Hematopoietic multipotent progenitor cell treated with erythropoietin and hydrocortisone succinate and interleukin-3 and kit ligand, for 15 days (in vitro differentiated cells): ENCODE results near the gene SMARCA1.

Experiments used
- DNase-seq: peaks from one replicate; pipeline ENCODE4 v3.0.0-alpha.2; 2015; ENCODE audit warnings: low spot score

Gene SMARCA1

DNA sequence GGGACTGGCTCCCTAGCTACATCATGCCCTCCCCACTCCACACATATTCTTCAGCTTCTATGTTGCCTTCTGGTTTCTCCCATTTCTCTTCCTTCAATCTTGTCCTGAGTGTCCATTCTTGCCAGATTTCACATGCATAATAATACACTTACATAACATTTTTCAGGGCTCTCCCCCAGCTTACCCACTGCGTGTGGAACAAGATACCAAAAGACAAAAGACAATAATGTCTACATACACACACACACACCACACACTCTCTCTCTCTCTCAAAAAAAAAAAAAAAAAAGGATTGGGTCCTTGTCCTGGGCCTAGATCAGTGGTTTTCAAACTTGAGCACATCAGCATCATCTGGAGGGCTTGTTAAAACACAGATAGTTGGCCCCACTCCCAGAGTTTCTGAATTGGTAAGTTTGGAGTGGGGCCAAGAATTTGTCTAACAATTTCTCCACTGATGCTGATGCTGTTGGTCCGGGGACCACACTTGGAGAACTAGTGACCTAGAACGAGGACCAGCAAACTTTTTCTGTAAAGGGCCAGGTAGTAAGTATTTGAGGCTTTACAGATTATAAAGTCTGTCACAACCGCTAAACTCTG, 6.5 kb upstream of the SMARCA1 start:
- no peak for DNase-seq

DNA sequence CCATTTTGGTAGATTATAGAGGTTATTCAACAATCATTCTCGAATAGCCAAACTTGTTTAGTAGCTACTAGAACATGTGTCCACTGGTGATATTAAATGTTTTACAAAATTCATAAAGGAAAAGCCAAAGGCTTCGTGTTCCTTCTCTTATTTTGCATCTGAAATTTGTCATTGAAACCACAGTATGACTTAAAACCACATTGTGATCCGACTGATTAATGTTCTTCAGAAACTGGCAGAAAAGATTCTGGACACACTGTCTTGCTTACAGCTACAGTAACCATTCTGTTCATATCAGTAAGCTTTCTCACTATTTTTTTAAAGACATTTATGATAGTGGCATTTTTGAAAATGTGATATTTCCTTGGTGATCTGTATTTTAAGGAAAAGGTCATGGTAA, 2.6 kb upstream of the SMARCA1 start:
- no peak for DNase-seq

DNA sequence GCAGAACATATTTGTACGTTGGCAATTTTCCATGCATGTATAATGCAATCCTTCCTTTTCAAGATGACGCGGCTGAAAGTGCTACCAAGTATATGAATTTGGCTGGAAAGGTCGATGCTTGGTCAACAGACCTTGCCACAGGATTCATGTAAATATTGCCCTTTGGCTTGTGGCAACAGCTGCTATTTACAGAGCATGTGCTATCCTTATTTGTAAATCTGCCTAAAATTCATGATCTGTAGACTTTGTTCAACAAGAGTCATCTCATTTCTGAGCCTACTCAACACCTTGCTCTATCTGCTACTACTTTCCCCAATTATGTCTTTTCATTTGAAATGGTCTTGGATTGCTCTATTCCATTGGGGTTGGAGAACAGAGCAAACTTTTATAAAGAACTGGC, 1.9 kb upstream of the SMARCA1 start:
- no peak for DNase-seq

DNA sequence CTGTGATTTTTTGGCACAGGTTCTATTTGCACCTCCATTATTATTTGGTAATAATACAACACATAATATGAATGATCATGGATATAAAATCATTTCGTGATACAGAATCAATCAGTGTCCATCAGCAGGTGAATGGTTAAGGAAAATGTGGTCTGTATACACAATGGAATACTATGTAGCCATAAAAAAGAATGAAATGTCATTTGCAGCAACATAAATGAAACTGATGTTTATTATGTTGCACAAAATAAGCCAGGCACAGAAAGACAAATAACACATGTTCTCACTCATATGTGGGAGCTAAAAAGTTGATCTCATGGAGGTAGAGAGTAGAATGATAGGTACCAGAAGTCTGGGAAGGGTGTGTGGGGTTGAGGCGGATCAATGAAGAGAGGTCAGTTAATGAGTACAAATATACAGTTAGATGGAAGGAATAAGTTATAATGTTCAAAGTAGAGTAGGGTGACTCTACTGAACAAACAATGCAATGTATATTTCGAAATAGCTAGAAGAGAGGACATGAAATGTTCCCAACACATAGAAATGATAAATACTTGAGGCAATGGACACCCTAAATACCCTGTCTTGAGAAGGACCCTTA, 1.1 kb upstream of the SMARCA1 start:
- no peak for DNase-seq

DNA sequence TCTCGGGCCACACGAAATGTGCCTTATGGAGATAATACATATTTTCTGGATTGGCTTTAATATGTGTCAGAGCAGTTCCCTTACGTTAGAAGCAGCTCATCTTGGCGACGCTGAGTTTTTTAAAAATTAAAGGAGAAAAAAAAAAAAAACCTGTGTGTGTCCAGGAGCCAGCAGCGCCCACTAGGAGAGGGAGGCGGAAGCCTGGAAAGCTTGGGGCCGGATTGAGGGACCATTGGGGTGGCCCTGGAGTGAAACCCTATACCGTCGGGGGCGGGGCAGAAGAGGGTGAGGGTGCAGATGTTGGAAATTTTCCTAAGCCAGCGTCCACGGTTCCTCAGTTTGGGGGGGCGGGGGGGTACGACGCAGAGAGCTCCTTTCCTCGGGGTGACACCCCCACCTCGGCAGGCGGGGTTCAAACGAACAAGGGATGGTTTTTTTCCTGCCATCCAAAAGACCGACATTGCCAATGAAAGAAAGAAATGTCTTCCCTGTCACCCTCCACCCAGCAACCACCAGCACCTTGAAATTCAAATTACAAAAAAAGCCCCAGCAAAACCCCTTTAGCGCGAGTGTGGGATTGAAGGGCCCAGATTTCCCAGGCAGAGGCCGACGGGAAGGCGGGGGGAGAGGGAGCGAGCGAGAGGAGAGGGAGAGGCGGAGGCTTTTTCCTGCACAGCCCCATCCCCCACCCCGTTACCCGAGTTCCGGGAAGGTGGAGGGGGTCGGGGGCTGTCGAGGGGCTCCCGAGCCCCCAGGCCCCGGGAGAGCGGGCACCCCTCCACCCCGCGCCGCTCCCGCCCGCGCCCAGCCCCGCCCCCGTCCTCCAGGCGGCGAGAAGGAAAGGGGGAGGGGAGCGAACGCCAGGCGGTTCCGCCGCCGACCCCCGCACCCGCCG, 859 bp downstream of the SMARCA1 start:
- DNase-seq, result no peak

DNA sequence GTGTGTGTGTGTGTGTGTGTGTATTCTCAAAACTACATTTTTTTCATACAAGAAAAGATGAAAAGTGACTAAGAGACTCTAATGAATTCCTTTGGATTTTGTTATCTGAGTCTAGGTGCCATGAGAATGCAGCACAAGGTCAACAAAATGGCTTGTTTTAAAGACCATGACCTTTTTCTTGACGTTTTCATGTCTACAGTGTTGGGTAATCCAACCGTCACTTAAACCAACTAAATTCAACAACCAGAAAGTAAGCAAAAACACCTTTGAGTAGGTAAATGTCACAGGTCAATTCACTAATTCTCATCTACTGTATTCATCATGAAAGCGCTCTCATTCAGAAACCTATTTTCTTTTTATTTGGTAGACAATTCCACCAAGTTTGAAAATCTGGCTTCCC, 3.1 kb downstream of the SMARCA1 start:
- DNase-seq, result no peak

DNA sequence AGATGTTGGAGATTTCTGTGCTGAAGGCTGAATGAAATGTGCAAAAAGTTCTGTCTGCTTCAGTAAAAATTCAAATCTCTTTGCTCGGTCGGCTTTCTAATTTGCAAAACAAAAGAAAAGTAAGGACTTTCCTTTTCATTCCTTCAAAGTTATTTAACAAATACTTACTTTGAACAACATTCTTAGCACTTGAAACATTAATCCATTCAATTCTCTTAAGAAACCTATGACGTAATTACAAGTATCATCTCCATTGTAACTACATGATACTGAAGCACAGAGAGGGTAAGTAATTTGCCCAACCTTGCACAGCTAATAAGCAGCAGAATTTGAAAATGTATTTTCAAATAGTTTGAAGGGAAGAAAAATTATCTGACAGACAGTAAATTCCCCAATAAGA, 6.9 kb downstream of the SMARCA1 start:
- no peak for DNase-seq

DNA sequence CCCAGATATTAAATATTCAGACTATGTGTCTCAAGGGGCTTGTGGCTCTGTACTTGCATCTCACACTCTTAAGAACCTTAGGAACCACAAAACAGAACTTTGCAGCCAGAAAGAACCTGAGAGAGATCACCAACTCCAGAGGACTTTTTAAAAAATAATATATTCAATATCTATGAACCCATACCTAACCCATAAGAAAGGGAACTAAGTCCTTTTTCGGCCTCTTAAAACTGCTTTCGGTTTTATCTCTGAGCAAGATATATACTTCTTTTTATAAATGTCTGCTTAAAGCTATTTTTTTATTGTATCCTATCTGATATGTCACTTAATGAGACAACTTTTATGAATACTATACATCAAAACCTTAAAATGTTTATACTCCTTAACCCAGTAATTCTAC, 10.9 kb downstream of the SMARCA1 start:
- DNase-seq, result no peak

DNA sequence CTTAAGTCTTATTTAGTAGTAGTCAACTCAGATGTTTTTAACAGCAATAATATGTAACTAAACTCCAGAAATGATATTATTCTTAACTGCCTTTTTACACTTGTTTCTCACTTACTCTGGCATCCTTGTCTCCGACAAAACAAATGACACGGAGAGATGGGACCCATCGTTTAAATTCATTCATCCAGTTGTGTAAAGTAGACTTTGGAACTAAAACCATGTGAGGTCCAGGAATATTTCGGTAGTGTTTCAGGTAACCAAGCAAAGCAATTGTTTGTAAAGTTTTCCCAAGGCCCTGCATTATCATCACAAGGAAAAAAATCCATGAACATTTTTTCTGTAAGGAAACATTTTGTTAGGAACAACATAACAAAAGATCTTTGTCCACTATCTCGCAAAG, 11.6 kb downstream of the SMARCA1 start:
- DNase-seq, result no peak

DNA sequence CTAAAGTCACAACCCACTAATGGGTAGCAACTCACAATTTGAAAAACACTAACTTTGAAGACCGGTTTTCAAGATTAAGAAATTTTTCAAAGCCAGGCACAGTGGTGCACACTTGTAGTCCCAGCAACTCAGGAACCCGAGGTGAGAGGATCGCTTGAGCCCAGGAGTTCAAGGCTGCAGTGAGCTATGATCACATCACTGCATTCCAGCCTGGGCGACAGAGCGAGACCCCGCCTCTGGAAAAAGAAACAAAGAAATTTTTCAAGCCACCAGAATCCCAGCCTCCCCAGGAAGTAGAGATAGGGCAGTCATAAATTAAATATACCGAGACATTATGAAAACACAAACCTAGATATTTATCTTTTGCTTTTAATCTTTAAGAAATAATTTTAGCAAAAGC, 13.0 kb downstream of the SMARCA1 start:
- DNase-seq, result no peak

DNA sequence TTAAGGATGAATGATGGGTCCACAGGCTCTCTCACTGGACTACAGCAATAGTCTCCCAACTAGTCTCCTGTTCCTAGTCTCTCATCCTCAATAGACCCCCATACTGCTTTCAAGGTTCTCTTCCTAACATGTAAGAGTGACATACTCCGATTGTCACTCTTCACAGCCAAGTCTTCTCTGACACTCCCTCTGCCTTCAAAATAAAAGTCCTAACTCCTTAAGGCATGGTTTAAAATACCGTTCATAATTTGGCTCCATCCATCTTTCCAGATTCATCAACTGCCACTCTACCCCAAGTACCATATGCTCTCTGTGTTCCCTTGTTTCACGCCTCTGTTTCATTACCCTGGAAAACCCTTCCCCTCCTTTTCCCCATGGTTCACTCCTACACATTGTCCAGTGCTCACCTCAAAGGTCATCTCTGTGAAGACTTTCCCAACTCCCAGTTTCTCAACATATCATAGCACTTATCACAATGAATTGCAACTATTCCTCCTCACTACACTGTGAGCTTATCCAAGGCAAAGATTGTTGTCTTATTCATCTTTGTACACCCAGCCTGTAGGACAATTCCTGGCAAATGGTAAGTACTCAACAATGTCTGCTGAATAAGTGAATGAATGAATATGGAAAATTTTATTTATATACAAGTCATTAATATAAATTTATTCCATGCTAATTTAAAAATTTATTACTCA, 26.0 kb downstream of the SMARCA1 start:
- DNase-seq, result no peak

DNA sequence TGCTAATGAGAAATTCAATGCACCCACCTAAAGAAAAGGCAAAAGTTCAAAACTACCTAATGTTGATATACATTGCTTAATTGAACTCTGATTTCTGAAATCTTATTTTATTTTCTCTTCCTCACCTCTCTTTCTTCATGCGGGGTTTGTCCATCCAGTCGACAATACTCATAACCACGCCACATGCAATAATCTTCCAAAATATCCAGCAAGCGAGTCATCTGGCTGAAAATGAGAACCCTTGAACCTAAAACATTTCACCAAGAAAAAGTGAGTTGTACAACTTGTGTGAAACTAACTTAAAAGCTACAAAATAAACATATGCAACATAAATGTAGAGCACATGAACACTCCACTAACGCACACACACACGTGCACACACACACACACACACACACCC, 26.7 kb downstream of the SMARCA1 start:
- no peak for DNase-seq

DNA sequence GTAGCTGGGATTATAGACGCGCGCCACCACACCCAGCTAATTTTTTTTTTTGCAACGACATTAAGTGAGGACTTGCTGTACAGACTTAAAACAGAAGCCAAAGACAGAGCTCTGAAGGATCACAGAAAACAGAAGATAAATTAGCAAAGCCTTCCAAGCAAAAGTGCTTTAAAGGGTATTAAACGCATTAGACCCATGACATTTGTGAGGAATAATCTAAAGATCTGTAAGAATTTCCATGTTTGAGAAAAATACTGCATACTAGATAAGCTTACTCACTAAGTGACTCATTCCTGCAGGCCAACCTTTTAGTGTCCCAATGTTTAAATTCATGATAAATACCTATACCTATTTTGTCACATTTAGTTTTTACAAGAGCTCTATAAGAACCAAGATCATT, 27.4 kb downstream of the SMARCA1 start:
- DNase-seq, result no peak

DNA sequence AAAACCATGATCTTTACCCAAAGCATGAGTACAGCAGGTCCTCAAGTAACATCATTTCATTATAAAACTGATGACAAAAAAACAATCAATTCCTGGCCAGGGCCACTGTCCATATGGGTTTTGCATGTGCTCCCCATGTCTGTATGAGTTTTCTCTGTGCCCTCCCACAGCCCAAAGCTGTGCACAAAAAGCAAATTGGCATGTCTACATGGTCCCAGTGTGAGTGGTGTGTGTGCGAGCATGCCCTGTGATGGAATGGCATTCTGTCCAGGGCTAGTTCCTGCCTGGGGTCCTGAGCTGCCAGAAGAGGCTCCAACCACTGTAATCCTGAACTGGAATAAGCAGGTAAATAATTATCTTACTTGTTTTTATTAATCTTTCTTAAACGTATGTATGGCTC, 28.4 kb downstream of the SMARCA1 start:
- no peak for DNase-seq

DNA sequence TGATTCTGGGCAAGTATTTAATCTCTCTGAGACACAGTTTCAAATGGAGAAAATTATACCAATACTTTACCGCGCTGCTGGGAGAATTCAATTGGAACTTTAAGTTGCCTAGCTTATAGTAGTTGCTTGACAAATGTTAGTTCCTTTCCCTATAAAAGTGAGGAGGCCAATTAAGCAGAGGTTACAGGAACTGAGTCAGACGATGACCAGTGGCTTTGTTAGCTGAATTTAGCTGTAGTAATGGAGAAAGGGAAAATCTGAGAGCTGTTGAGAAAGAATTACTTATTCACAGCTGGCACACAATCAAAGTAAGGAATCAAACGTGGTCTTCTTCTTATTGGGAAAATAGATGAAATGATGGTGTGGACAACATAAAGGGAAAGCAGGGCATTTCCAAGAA, 29.6 kb downstream of the SMARCA1 start:
- DNase-seq, result no peak

DNA sequence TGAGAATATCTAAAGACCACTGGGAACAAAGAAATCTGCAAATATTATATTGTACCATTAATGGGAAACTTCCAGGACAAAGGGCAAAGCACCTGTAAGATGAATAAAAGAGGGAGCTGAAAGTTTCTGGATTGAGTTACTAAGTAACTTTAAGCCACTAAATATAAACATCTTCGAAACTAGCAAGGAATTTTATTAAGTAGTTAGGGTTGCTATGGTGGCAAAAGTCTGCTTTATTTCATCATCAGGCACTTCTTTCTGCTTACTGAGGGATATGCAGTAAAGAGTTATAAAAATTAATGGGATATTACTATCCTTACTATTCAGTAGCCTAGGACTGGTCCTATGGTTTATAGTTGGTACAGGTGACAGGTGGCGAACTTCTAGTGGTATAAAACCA, 33.0 kb downstream of the SMARCA1 start:
- DNase-seq, result no peak

DNA sequence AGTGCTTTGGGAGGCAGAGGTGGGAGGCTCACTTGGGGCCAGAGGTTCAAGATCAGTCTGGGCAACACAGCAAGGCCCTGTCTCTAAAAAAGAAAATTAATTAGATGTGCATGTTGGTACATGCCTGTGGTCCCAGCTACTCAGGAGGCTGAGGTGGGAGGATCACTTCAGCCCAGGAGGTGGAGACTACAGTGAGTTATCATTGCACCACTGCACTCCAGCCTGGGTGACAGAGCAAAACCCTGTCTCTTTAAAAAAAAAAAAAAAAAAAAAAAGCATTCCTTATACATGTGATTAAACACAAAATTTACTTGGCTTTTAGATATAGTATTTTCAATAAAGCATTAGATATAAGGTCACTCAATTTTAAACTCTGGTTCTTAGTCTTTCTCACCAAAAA, 34.9 kb downstream of the SMARCA1 start:
- DNase-seq, result no peak

DNA sequence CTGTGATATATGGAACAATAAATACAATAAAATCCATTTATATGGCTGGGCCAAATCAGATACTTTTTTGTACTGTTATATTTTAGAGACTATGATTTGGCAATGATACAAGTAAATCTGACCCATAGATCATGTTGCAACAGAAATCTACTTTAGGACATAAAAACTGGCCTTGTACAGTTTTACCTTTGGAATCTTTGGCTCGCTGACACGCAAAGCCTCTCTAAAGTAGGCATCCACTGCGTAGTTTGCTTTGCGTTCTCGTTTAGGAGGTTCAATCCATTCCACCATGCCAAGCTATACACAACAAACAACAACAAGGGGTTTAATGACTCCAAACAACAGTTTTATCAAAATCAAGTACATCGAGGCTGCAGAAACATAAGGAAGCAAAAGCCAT, 42.4 kb downstream of the SMARCA1 start:
- no peak for DNase-seq

DNA sequence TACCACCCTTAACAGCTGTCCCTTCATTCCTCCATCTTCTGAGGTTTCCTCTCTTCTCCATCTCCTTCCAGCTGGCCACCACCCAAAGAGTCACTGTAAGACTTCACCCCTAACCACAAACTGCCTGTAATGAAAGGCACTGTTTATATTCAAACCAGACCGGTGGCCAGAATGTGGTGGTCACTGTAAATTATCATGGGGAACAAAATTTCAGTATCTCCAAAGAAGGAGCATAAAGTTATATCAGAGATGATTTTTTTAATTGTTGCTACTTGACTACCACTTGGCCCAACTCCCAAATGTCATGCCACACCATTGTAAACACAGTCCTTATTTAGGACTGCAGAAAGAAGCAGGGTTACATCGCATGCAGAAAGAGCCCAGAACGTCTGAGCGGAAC, 44.8 kb downstream of the SMARCA1 start:
- no peak for DNase-seq

DNA sequence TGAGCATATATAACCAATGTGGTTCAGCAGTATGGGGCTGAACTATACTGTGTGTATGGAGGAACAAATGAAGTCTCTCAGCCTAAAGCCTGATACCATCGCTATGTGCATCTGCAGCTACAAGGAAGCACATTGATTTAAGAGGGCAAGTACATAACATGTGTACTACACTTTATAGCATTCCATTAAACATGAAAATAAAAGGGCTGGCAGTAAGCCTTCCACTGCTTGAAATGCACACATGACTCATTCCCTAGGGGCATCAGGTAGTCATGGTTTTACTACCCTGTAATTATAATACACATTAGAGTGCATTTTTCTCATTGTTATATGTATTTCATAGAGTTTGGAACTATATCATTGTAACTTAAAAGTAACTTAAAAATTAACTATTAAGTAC, 51.2 kb downstream of the SMARCA1 start:
- no peak for DNase-seq

DNA sequence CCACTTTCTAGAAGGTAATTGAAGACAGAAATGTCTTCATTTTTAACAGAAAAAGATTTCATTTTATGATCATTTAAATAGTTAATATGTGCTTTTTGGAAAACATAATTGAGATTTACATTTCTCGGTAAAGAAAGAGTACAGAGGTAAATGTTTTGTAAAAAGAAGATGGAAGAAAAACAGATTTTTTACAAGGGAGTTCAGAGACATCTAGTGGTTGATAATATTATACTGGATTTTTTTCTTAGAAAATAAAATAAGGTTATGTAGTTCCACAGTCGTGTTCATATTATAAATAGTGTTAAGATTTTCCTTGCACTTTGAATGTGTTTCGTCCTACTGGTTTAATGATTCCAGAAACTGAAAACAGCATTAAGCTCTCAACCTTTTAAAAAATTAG, 60.6 kb downstream of the SMARCA1 start:
- no peak for DNase-seq

DNA sequence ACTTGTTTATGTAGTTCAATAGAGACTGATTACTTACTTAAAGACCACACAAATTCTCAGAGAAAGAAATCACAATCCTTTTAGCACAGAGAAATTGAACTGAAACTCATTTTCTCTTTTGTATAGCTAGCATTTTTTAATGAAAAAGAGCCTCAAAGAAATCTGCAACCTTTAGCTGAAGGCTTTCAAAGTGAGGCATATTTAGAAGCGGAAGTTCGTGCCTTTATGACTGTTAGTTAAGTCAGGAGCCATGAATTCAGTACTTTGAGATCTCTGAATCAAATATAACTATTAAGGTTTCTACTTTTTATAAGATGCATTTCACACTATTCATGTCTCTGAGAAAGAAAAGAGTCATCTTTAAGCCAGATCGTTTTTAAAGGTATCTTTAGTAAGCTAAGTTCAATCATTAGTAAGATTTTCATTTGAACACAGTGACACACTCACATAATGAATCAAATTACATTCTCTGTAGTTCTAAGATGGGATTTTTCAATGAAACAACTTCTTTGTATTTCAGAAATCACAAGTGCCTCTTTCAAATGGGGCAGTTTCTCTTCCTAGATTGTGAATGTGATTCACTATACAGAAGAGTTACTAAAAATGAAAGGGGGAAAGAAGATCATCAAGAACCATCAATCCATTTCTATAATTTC, 61.4 kb downstream of the SMARCA1 start:
- DNase-seq, result no peak
